Endothelial cell of umbilical vein (primary cell): ENCODE data around the gene LACTB. TPM values are rescaled to one million over a fixed set of nuclear protein-coding genes. Genes with fewer than 3 reads are reported as not detected.
A peak's percentile ranks its signal among the peaks of the same experiment; 100 is the strongest.

Experiments
- BruUV-seq: library from RNA; stranded (reverse); fragments of 400-500 nt; replicated peaks from 2 replicates; lab custom pipeline; 2021; lab: Mats Ljungman, UMichigan
- CTCF ChIA-PET: fragments of 300-600, 350-600 bp; sonication (Branson Sonifier 250); formaldehyde crosslinking; loops from one replicate; lab custom pipeline; 2021; ENCODE audit warnings: antibody characterized with exemption, inconsistent platforms; lab: Charles Lee
- POLR2A ChIA-PET: fragments of 300-600, 350-600 bp; sonication (Branson Sonifier 250); formaldehyde crosslinking; loops from one replicate; lab custom pipeline; 2021; ENCODE audit warnings: antibody characterized with exemption, inconsistent platforms; lab: Charles Lee
- DNase-seq: peaks from one replicate; pipeline ENCODE4 v3.0.0-alpha.2; 2011; ENCODE audit warnings: low read depth, low spot score
- FAIRE-seq: peaks from 2 replicates; lab custom pipeline; 2011; peaks lifted over from hg19 to GRCh38; lab: Jason Lieb, UNC
- H2AFZ ChIP-seq: 2 replicates; pipeline ENCODE4 v1.6.0; 2012; ENCODE audit warnings: low read depth, low read length, control low read depth, inconsistent platforms
- H3K27ac ChIP-seq: 2 replicates; pipeline ENCODE4 v1.5.1; 2011; ENCODE audit warnings: low read depth, mild to moderate bottlenecking, control low read depth, low read length, moderate library complexity; ENCODE audit not compliant: insufficient read depth
- H3K27me3 ChIP-seq, 2 experiments: 2 replicates each; pipeline versions ENCODE4 v1.6.0 to v1.6.1; 2011; ENCODE audit warnings: low read length in 2 of 2, mixed read lengths in 1 of 2; ENCODE audit not compliant: control insufficient read depth in 2 of 2, insufficient read depth in 2 of 2
- H3K36me3 ChIP-seq, 2 experiments: 2 replicates in 1 of 2; 3 replicates in 1 of 2; pipeline ENCODE4 v1.5.1; 2011; ENCODE audit warnings: low read length in 2 of 2, mild to moderate bottlenecking in 1 of 2, moderate library complexity in 1 of 2; ENCODE audit not compliant: control insufficient read depth in 2 of 2, insufficient read depth in 2 of 2; ENCODE audit errors: extremely low read depth in 1 of 2
- H3K4me1 ChIP-seq: 3 replicates; pipeline ENCODE4 v1.5.1; 2011; ENCODE audit warnings: mild to moderate bottlenecking, low read length; ENCODE audit not compliant: control insufficient read depth, insufficient read depth; ENCODE audit errors: extremely low read depth
- H3K4me2 ChIP-seq: 2 replicates; pipeline ENCODE4 v1.6.1; 2011; ENCODE audit warnings: low read length, control low read depth, mixed read lengths; ENCODE audit not compliant: insufficient read depth
- H3K4me3 ChIP-seq, 3 experiments: fragments of 200-600 bp in 1 of 3; sonication (generic), shearing (Covaris generic) in 1 of 3; replicated peaks in 1 of 3; 2 replicates each; pipeline ENCODE4 v1.5.1; 2011 to 2016; ENCODE audit warnings: control low read depth in 3 of 3, low read length in 3 of 3, mild to moderate bottlenecking in 2 of 3, inconsistent platforms in 1 of 3, low read depth in 1 of 3, moderate library complexity in 1 of 3; ENCODE audit not compliant: insufficient read depth in 1 of 3
- H3K79me2 ChIP-seq: 2 replicates; pipeline ENCODE4 v1.6.0; 2012; ENCODE audit warnings: low read length, inconsistent platforms; ENCODE audit not compliant: control insufficient read depth, insufficient read depth
- H3K9ac ChIP-seq: replicated peaks from 2 replicates; pipeline ENCODE3; 2011; ENCODE audit warnings: low read length, control low read depth; ENCODE audit not compliant: insufficient read depth; ENCODE audit errors: extremely low read depth
- H3K9me1 ChIP-seq: replicated peaks from 3 replicates; pipeline ENCODE4 v1.6.0; 2011; ENCODE audit warnings: mild to moderate bottlenecking, low read length; ENCODE audit not compliant: control insufficient read depth, insufficient read depth; ENCODE audit errors: extremely low read depth
- H3K9me3 ChIP-seq: replicated peaks from 2 replicates; pipeline ENCODE4 v1.5.1; 2012; ENCODE audit warnings: low read length, inconsistent platforms; ENCODE audit not compliant: control insufficient read depth, insufficient read depth
- H4K20me1 ChIP-seq: replicated peaks from 2 replicates; pipeline ENCODE3; 2011; ENCODE audit warnings: mild to moderate bottlenecking, low read length; ENCODE audit not compliant: control insufficient read depth, insufficient read depth; ENCODE audit errors: extremely low read depth
- EZH2 ChIP-seq: IDR thresholded peaks from 2 replicates; pipeline ENCODE4 v1.6.1; 2012; ENCODE audit warnings: borderline replicate concordance, low read depth, mild to moderate bottlenecking, moderate library complexity, low read length, inconsistent platforms; ENCODE audit not compliant: severe bottlenecking
- FOS ChIP-seq: IDR thresholded peaks from 2 replicates; pipeline ENCODE4 v1.6.1; 2011; ENCODE audit warnings: mild to moderate bottlenecking, low read length, moderate library complexity, borderline replicate concordance; ENCODE audit not compliant: insufficient read depth
- GATA2 ChIP-seq: IDR thresholded peaks from 2 replicates; pipeline ENCODE4 v1.7.0; 2011; ENCODE audit warnings: low read depth, mild to moderate bottlenecking, moderate library complexity, mixed read lengths, low read length; ENCODE audit not compliant: insufficient read length, insufficient read depth
- JUN ChIP-seq: IDR thresholded peaks from 2 replicates; pipeline ENCODE4 v1.6.1; 2011; ENCODE audit warnings: borderline replicate concordance, low read depth; ENCODE audit not compliant: insufficient read length, insufficient read depth
- MYC ChIP-seq: IDR thresholded peaks from one replicate; pipeline ENCODE4 v1.6.1; 2011; ENCODE audit warnings: mild to moderate bottlenecking, low read depth, low read length
- POLR2A ChIP-seq: IDR thresholded peaks from 2 replicates; pipeline ENCODE4 v1.6.1; 2012; ENCODE audit warnings: low read depth, mild to moderate bottlenecking, control low read depth, low read length
- POLR2AphosphoS5 ChIP-seq: IDR thresholded peaks from 2 replicates; pipeline ENCODE4 v1.6.1; 2012; ENCODE audit warnings: low read depth, mild to moderate bottlenecking, control low read depth, low read length, moderate library complexity; ENCODE audit not compliant: insufficient read depth
- dilution Hi-C: fragments of 300-500 bp; cut with MboI; formaldehyde crosslinking; loops from one replicate; pipeline ENCODE4 v1.15.0; 2019; ENCODE audit warnings: low sequenced_read_pairs; ENCODE audit not compliant: extremely low pct_ligation_motif_present
- intact Hi-C: fragments of 100-400 bp; cut with micrococcal nuclease; formaldehyde crosslinking; loops from one replicate; pipeline ENCODE4 v1.10.0; 2022
- polyA plus RNA-seq, 4 experiments: library from polyadenylated mRNA; depleted of rRNA in 3 of 4; stranded (reverse) in 3 of 4; unstranded in 1 of 4; fragments of >200 nt; gene quantifications; 2 replicates each; pipeline versions ENCODE4 v1.2.1 to v1.2.3, GENCODE V29; 2011 to 2012; ENCODE audit warnings: missing spikeins in 1 of 4
- total RNA-seq: library from RNA; stranded (reverse); gene quantifications from 2 replicates; pipeline ENCODE4 v1.2.3, GENCODE V29; 2021
- TF ChIP-seq, protein P1 (sequence below), 2 donors: IDR thresholded peaks; 1 replicate in 1 of 2; 2 replicates in 1 of 2; pipeline ENCODE4 v1.5.1; 2011; ENCODE audit warnings: low read length in 2 of 2, mild to moderate bottlenecking in 2 of 2, moderate library complexity in 2 of 2, control low read depth in 1 of 2, inconsistent platforms in 1 of 2, low read depth in 1 of 2; ENCODE audit not compliant: insufficient read depth in 1 of 2; ENCODE audit errors: extremely low read depth in 1 of 2
- TF ChIP-seq, protein P2 (sequence below): IDR thresholded peaks from 2 replicates; pipeline ENCODE4 v1.6.1; 2011; ENCODE audit not compliant: insufficient read depth, insufficient read length

The LACTB gene
- total and polyA plus RNA-seq, 2 donors (not counting 3 experiments of a cell fraction or from before 2014, with no cell fraction given): 14.0 to 26.1 TPM

DNA sequence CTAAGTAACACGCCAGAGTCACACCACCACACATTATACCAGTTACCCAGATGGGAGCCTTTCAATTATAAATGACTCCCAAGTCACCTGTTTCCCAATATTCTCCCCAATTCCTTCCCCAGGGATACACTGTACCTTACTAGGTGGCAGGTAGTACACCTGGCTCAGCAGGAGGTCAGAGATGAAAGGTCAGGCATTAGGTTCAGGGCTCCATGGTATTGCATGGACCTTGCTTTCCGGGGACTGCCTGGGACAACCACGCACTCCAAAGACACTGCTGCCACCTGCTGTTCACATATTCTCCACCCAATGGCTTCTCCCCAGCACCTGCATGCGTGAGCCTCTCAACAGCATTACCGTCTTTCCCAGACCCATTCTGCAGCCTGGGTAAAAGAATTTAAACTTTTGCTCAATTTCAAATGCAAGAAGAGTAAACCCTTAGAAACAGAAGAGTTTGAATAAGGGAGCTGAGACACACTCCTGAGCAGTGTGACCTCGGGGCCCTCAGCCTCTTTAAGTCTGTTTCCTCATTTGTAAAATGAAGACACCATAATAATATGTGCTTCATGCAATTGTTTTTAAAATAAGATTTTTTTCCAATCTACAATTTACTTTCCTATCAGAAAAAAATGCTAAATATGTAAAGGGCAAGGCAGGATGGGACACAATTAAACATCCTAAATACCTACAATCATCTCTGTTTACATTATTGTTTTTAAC lies 28.0 kb upstream of the LACTB start:
- H3K4me3 ChIP-seq: no peak overlapping the region
- ChIA-PET POLR2A (no interaction called here), CTCF (interaction anchor here (0.5 to 5.8 kb wide), 17 partner anchors 15 to 352 kb away, joined by 3 to 36 read pairs (median 5); no protein-coding TSS in a partner anchor)
- no peaks in the 10 kb centered on the region for H3K9me3 ChIP-seq
- no peak for TF ChIP-seq JUN
- TF ChIP-seq, protein P1, sequence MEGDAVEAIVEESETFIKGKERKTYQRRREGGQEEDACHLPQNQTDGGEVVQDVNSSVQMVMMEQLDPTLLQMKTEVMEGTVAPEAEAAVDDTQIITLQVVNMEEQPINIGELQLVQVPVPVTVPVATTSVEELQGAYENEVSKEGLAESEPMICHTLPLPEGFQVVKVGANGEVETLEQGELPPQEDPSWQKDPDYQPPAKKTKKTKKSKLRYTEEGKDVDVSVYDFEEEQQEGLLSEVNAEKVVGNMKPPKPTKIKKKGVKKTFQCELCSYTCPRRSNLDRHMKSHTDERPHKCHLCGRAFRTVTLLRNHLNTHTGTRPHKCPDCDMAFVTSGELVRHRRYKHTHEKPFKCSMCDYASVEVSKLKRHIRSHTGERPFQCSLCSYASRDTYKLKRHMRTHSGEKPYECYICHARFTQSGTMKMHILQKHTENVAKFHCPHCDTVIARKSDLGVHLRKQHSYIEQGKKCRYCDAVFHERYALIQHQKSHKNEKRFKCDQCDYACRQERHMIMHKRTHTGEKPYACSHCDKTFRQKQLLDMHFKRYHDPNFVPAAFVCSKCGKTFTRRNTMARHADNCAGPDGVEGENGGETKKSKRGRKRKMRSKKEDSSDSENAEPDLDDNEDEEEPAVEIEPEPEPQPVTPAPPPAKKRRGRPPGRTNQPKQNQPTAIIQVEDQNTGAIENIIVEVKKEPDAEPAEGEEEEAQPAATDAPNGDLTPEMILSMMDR (IDR thresholded peaks at IDR 0.05; ENCODE audit: extremely low read depth in 1 of 2, insufficient read depth in 1 of 2, low read depth in 1 of 2, low read length in 2 of 2): peak; percentile 83 to 84
- FAIRE-seq (peak; percentile 86), DNase-seq (peak; percentile 73)
- no peaks in the 10 kb centered on the region for H3K79me2 ChIP-seq
- H3K9me1 ChIP-seq: no peaks in the 10 kb centered on the region
- H3K4me1 ChIP-seq: peaks cover 22% of the 10 kb centered on the region
- H3K4me2 ChIP-seq: no peak overlapping the region
- no peaks in the 10 kb centered on the region for H4K20me1 ChIP-seq
- H2AFZ ChIP-seq: no peak overlapping the region
- no peaks in the 10 kb centered on the region for H3K27me3 ChIP-seq
- no peak overlapping the region for H3K27ac ChIP-seq
- intact Hi-C loops (loop anchor here (1.0 to 10.0 kb wide), 4 partner anchors 45 to 699 kb away; partner anchors contain the start of gene TLN2), dilution Hi-C loops (no loop called here)
- BruUV-seq: no TSS peak
- no peaks in the 10 kb centered on the region for H3K36me3 ChIP-seq
- no peak overlapping the region for H3K9ac ChIP-seq

DNA sequence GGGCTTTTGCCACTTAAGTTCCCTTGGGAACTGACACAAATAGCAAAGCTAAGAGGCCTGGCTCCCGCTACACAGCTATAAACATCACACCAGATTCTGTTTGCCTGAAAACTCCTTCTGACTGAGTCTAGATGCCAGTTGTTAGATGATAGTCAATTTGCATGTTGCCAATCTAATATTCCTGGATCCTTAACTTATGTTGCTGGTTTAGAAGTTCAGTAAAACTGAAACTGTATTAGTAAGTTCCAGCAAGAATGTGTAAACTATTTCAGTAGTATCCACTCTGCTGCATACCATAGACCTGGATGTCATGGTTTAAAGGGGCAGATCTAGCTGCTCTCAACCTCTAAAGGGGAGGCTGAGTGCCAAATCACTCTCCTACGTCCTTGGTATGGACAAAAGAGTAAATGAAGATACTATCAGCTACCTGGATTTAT lies 27.1 kb upstream of the LACTB start:
- no peak for FAIRE-seq
- H3K4me1 ChIP-seq: peaks cover 17% of the 10 kb centered on the region
- no peak for DNase-seq
- dilution Hi-C loops: no loop called here
- H3K27ac ChIP-seq: no peak overlapping the region
- H4K20me1 ChIP-seq: no peaks in the 10 kb centered on the region
- intact Hi-C loops: loop anchor here (10.0 kb wide), 1 partner anchor 700 kb away; the partner anchor contains the start of gene TLN2
- no peaks in the 10 kb centered on the region for H3K36me3 ChIP-seq
- no TSS peak for BruUV-seq
- TF ChIP-seq, protein P1 (IDR thresholded peaks at IDR 0.05; ENCODE audit: extremely low read depth in 1 of 2, insufficient read depth in 1 of 2, low read depth in 1 of 2, low read length in 2 of 2): no peak
- TF ChIP-seq GATA2 (no peak), EZH2 (no peak), JUN (no peak), POLR2A (no peak), MYC (no peak), POLR2AphosphoS5 (no peak), FOS (no peak)
- TF ChIP-seq, protein P2, sequence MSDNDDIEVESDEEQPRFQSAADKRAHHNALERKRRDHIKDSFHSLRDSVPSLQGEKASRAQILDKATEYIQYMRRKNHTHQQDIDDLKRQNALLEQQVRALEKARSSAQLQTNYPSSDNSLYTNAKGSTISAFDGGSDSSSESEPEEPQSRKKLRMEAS: no peak
- H3K9me3 ChIP-seq: no peaks in the 10 kb centered on the region
- no peaks in the 10 kb centered on the region for H3K79me2 ChIP-seq
- H2AFZ ChIP-seq: peak overlapping the region; percentile 59
- H3K4me2 ChIP-seq: no peak overlapping the region
- H3K27me3 ChIP-seq: no peaks in the 10 kb centered on the region
- ChIA-PET CTCF (interaction anchor here (0.5 to 5.8 kb wide), 17 partner anchors 14 to 352 kb away, joined by 3 to 36 read pairs (median 4); no protein-coding TSS in a partner anchor), POLR2A (no interaction called here)
- H3K9me1 ChIP-seq: no peaks in the 10 kb centered on the region
- no peak overlapping the region for H3K9ac ChIP-seq
- no peak overlapping the region for H3K4me3 ChIP-seq
